Mucosa of rectum (tissue), 2 donors: ENCODE results near the gene DUSP1.

Source experiments
- H3K27ac ChIP-seq, 2 donors: one replicate each; pipeline ENCODE4 v1.7.0; 2013; ENCODE audit warnings: inconsistent platforms in 2 of 2, low read depth in 2 of 2, low read length in 2 of 2
- H3K27me3 ChIP-seq, 2 donors: one replicate each; pipeline ENCODE4 v1.7.0; 2013; ENCODE audit warnings: low read length in 2 of 2; ENCODE audit not compliant: control insufficient read depth in 2 of 2, insufficient read depth in 2 of 2
- H3K36me3 ChIP-seq, 2 donors: one replicate each; pipeline ENCODE4 v1.7.0; 2013; ENCODE audit warnings: low read length in 2 of 2; ENCODE audit not compliant: control insufficient read depth in 2 of 2, insufficient read depth in 2 of 2
- H3K4me1 ChIP-seq, 2 donors: one replicate each; pipeline ENCODE4 v1.7.0; 2013; ENCODE audit warnings: low read length in 2 of 2, mild to moderate bottlenecking in 1 of 2; ENCODE audit not compliant: control insufficient read depth in 2 of 2, insufficient read depth in 2 of 2
- H3K4me3 ChIP-seq, 2 donors: one replicate each; pipeline ENCODE4 v1.7.0; 2013; ENCODE audit warnings: low read length in 2 of 2
- H3K9ac ChIP-seq, 2 donors: one replicate each; pipeline ENCODE4 v1.7.0; 2013; ENCODE audit warnings: low read length in 2 of 2, low read depth in 1 of 2, mild to moderate bottlenecking in 1 of 2
- H3K9me3 ChIP-seq, 2 donors: one replicate each; pipeline ENCODE4 v1.7.0; 2013; ENCODE audit warnings: low read length in 2 of 2; ENCODE audit not compliant: control insufficient read depth in 2 of 2
- donor health status: healthy.
- donor health status: Normal muscosa, but diverticular disease.

DUSP1 gene

DNA sequence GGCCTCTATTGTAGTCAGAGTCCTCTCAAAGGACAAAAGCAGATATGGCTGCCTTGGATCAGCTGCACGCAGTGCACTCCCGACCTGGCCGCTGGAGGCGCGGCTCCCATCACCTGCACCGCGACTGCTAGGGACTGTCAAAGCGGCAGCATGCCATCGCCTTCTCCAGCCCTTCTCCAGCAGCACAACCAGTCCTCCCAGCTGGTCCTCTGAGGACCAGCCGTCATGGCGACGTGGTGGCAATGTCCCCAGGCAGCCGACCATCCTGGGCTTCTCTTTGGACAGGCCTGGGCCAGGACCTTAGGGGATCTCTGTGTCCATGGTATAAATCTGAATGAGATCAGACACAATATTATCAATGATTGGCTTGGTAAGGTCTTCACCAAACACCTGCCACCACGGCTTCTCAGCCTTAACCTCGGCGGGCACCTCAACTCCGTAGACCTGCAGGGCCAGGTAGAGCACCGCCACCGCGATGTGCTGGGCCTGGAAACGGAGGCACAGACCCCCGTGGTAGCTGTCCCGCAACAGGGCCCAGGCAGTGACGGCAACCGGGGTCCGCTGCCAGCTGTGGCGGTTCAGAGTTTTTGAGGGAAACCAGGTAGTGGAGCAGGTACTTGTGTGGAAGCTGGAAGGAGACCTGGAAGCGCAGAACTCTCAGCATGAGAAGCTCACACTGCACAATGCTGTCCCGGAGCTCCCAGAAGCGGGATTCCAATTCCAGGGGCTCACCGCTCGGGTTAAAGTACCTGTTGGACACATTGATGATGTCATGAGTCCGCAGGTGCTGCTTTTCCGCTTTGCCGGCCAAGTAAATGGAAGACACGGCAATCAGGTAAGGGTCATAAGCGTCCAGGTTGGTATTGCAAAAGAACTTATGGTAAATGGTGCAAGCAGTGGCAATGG lies 8.5 kb downstream of the DUSP1 start:
- H3K4me3 ChIP-seq, result no peak overlapping the region
- H3K27me3 ChIP-seq, result no peaks in the 10 kb centered on the region
- H3K4me1 ChIP-seq, result peaks cover 10 to 22% of the 10 kb centered on the region in 2 donors
- no peaks in the 10 kb centered on the region for H3K9me3 ChIP-seq
- peaks cover 1 to 3% of the 10 kb centered on the region in 2 donors for H3K36me3 ChIP-seq
- H3K9ac ChIP-seq, result no peak overlapping the region
- H3K27ac ChIP-seq, result no peak overlapping the region

DNA sequence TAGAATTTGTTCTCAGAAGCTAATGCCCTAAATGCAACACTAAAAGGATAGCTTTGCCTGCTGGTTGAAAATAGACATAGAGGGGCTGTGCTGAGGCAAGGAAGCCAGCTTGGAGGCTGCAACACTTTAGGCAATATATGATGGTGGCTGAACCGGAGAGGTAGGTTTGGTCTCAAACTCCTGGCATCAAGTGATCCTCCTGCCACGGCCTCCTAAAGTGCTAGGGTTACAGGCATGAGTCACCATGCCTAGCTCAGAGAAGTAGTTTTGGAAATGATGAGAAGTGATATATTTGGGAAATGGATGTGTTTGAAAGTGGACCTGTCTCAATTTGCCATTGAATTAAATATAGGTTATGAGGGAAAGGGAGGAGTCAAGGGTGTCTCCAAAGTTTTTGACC lies 10.0 kb downstream of the DUSP1 start:
- Histone ChIP-seq H3K27me3 (no peaks in the 10 kb centered on the region), H3K9me3 (no peaks in the 10 kb centered on the region), H3K36me3 (no peaks in the 10 kb centered on the region), H3K27ac (no peak overlapping the region), H3K9ac (no peak overlapping the region), H3K4me1 (peaks cover 7 to 16% of the 10 kb centered on the region in 2 donors), H3K4me3 (no peak overlapping the region)

DNA sequence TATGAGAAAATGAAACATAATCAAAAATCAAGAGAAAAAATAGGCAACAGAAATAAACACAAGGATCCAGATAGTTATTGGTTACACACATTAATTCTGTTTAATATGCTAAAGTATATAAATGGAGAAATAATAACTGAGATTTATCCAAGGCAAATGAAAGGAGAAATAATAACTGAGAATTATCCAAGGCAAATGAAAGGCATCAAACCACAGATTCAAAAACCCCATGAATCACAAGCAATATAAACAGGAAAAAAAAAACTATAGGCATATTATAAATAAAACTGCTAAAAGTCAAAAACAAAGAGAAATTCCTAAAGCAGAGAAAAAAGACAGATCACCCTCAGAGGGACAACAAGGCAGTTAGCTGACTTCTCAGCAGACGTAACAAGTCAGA lies 10.9 kb downstream of the DUSP1 start:
- Histone ChIP-seq H3K27me3 (no peaks in the 10 kb centered on the region), H3K9ac (no peak overlapping the region), H3K9me3 (no peaks in the 10 kb centered on the region), H3K27ac (no peak overlapping the region), H3K4me3 (no peak overlapping the region), H3K4me1 (peaks cover 7 to 12% of the 10 kb centered on the region in 2 donors), H3K36me3 (no peaks in the 10 kb centered on the region)

DNA sequence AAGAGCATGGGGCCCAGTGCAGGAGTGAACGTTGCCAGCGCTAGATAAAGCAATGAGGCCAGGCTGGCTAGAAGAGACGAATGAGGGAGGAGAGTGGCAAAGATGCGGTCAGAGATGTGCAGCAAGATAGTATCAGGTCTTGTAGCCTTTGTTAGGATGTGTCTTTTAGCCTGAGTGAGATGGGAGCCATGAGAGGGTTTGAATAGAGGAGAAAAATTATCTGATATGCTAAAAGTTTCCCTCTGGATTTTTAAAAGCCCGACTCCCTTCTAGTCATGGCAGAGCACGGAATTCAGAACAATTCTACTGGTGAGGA lies 12.2 kb downstream of the DUSP1 start:
- Histone ChIP-seq H3K36me3 (no peaks in the 10 kb centered on the region), H3K4me1 (peaks cover 0 to 6% of the 10 kb centered on the region in 2 donors), H3K9ac (no peak overlapping the region), H3K4me3 (no peak overlapping the region), H3K27me3 (no peaks in the 10 kb centered on the region), H3K27ac (peak overlapping the region in 1 of 2 donors; percentile 71), H3K9me3 (no peaks in the 10 kb centered on the region)

DNA sequence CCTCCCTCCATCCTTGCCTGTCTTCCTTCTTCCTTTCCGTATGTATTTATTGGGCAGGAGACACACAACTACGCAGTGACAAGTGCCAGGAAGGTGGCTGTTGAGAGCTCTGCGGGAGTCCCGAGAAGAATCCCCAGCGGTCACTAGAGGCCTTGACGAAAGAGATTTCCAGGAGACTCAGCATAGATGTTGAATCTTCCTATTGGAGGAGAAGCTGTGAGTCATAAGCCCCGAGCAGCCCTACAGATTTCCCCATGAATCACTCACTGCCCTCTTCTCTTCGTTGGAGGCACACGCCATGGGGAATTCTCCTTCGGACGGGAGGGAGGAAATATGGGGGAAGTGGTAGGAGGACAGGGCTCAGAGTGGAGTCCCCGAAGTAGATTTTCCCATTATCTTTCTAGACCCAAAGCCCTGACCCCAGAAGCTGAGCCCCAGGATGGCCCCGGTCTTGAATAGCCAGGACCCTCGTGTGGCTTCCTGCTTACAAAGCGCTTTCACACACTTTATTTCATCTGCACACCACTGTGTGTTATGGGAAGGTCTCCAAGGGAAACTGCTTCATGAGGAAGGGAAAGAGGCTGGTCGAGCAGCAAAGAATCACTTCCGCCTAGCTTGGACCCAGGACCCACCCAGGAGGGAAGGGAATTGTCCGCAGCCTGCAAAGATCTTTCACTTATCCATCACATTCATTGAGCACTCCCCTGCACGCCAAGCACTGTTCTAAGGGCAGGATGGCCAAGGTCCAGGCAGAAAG lies 12.7 kb downstream of the DUSP1 start:
- Histone ChIP-seq H3K36me3 (no peaks in the 10 kb centered on the region), H3K9ac (peak overlapping the region in 1 of 2 donors; percentile 9), H3K27ac (peak overlapping the region; percentile 71), H3K4me3 (no peak overlapping the region), H3K9me3 (no peaks in the 10 kb centered on the region), H3K27me3 (no peaks in the 10 kb centered on the region), H3K4me1 (peaks cover 0 to 6% of the 10 kb centered on the region in 2 donors)

DNA sequence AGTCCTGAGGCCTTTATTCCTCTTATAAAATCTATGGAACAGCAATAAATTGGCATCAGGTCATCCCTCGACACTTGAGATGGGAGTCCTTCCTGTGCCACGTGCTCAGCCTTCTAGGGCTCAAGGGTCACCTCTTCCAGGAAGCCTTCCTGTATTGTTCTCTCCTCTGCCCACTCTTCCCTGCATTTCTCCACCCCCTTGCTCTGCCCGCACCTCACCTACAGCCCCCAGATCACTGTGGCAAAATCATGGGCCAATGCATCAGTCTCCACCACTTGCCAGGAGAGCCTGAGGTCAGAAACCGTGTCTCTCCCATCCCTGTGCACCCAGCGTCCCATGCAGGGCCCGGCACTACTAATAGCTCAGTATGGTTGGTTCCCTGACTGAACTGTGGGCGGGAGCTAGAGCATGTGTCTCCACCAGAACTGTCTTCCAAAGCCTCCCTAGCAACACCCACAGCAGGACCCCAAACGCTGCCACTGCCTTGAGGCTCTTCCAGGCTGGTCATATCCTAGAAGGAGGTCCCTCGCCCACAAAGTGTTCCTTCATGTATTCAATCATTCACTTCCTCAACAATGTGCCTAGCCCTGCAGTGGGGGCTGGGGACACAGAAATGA lies 13.5 kb downstream of the DUSP1 start:
- H3K27me3 ChIP-seq, result no peaks in the 10 kb centered on the region
- peaks cover 0 to 6% of the 10 kb centered on the region in 2 donors for H3K4me1 ChIP-seq
- H3K9ac ChIP-seq, result no peak overlapping the region
- H3K4me3 ChIP-seq, result no peak overlapping the region
- no peaks in the 10 kb centered on the region for H3K9me3 ChIP-seq
- H3K36me3 ChIP-seq, result no peaks in the 10 kb centered on the region
- H3K27ac ChIP-seq, result peak overlapping the region; percentile 71

DNA sequence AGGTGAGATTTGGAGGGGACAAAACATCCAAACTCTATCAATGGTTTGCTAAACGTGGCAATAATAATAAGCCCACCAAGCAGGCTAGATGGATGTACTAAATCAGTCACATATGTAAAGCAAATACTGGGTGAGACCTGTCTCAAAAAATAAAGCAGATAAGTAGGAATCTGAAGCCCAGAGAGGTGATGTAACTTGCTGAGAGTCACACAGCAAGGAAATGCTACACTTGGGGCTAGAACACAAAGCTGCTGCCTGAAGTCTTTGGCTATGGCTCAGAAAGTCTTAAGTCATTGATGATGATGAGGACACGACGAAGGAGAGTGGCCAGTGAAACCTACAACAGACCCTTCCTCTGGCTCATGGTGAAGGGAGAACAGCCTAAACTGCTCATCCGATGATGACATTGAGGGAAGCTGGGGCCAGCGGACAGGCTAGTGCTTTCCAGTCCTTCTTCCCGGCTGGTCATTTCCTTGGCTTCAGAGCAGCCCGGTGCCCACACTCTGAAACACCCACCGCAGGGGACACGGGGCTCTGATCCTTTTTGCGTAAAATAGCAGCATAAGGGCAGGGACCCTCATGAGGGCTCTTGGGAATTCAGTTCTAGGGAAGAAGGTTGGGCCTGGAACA lies 14.1 kb downstream of the DUSP1 start:
- Histone ChIP-seq H3K4me3 (no peak overlapping the region), H3K9ac (no peak overlapping the region), H3K9me3 (no peaks in the 10 kb centered on the region), H3K27me3 (no peaks in the 10 kb centered on the region), H3K4me1 (peaks cover 0 to 6% of the 10 kb centered on the region in 2 donors), H3K27ac (no peak overlapping the region), H3K36me3 (no peaks in the 10 kb centered on the region)

DNA sequence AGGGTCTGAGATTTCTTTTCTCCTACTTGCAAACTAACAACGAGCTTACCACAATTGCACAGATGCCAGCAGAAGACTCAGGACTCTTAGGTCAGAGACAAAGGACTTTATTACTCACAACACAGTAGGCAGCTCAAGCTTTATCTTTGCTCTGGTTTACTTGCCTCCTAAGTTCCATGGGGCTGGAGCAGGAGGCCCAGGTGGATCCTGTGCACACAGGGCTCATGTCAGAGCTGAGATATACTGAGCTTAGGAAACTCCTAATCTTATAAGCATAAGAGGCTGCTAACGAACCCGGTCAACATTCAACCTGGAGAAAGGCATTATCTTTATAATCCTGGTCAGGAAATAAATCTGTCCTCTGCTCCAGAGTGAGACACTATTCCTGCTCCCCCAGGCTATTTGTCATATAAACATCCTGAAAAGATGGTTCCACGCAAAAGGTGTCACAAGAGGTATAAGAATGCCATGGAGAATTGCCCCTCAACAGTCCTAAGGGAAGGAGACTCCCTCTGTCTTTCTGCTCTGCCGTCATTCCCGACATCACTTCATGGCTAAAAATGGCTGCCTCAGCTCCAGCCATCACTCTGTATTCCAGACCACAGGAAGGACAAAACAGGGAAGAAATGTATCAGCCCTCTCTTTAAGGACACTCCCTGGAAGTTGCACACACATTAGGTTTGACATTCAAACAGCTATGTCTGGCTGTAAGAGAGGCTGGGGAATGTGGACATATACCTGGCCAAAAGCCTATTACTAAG lies 16.2 kb downstream of the DUSP1 start:
- Histone ChIP-seq H3K4me3 (no peak overlapping the region), H3K27me3 (no peaks in the 10 kb centered on the region), H3K36me3 (no peaks in the 10 kb centered on the region), H3K9ac (no peak overlapping the region), H3K9me3 (no peaks in the 10 kb centered on the region), H3K27ac (no peak overlapping the region), H3K4me1 (peaks cover 3 to 14% of the 10 kb centered on the region in 2 donors)

DNA sequence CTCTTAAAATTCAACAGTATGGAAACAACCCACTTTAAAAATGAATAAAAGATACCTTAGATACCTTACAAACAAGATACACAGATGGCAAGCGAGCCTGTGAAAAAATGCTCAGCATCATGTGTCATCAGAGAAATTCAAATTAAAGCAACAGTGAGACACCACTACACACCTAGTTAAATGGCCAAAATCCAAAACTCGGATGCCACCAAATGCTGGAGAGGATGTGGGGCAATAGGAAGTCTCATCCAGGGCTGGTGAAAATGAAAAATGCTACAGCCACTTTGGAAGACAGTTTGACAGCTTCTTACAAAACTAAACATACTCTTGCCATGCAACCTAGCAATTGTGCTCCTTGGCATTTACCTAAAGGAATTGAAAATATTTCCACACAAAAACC lies 17.9 kb downstream of the DUSP1 start:
- Histone ChIP-seq H3K9me3 (no peaks in the 10 kb centered on the region), H3K36me3 (no peaks in the 10 kb centered on the region), H3K4me3 (no peak overlapping the region), H3K9ac (no peak overlapping the region), H3K4me1 (peaks cover 3 to 14% of the 10 kb centered on the region in 2 donors), H3K27me3 (no peaks in the 10 kb centered on the region), H3K27ac (no peak overlapping the region)
